Astrocyte (in vitro differentiated cells and primary cell): Measurements from ENCODE around the gene COG1. TPM values are rescaled to one million over a fixed set of nuclear protein-coding genes. Genes with fewer than 3 reads are reported as not detected.

Experiments used
- total RNA-seq: library from RNA; stranded (reverse); gene quantifications from 2 replicates; pipeline ENCODE4 v1.2.1, GENCODE V29; 2021

The COG1 gene
- total RNA-seq, 1 donor from 2014 or later = 34.4 TPM

Other genes with a start within 250 kb of the COG1 start
- 21.5 and 22.1 TPM in 2 replicates for gene SLC39A11, start 100.4 kb upstream of the COG1 start, total RNA-seq
- 0.29 and 0.45 TPM in 2 replicates for gene SSTR2, start 28.0 kb upstream of the COG1 start, total RNA-seq
- not detected in 2 replicates for gene CPSF4L, start 68.8 kb downstream of the COG1 start, total RNA-seq
- gene CDC42EP4, start 118.9 kb downstream of the COG1 start, total RNA-seq = 13.0 and 15.8 TPM in 2 replicates